GM18907 (cell line): ENCODE measurements around the gene GUCD1.
"Not testable (repeated sequence)": the region's sequence is repeated elsewhere in the genome, so short reads cannot be mapped to it uniquely, and the experiment has no call there.

Experiments
- ATAC-seq: cut with Tn5 transposase; IDR thresholded peaks from one replicate; pipeline ENCODE4 v1.9.1; 2021; ENCODE audit warnings: mild to moderate bottlenecking, moderate library complexity; ENCODE audit not compliant: unreplicated experiment

The GUCD1 gene

GRCh38 chr22:24566899-24567511 is 12.1 kb upstream of the GUCD1 start:
- no peak for ATAC-seq

DNA sequence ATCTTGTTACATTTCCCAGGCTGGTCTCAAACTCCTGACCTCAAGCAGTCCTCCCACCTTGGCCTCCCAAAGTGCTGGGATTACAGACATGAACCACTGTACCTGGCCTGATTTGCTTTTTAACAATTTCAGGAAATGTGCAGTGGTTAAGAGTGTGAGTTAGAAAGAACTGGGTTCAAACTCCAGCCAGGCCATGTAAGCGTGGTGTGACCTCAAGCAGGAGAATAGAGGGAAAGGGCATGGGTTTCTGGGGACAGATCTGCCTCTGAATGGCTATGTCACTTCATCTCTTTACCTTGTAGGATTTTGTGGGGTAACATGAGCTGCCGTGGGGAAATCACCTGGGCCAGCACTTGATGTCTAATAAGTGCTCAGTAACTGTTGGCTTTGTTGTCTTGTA is 10.1 kb upstream of the GUCD1 start:
- ATAC-seq, result no peak

DNA sequence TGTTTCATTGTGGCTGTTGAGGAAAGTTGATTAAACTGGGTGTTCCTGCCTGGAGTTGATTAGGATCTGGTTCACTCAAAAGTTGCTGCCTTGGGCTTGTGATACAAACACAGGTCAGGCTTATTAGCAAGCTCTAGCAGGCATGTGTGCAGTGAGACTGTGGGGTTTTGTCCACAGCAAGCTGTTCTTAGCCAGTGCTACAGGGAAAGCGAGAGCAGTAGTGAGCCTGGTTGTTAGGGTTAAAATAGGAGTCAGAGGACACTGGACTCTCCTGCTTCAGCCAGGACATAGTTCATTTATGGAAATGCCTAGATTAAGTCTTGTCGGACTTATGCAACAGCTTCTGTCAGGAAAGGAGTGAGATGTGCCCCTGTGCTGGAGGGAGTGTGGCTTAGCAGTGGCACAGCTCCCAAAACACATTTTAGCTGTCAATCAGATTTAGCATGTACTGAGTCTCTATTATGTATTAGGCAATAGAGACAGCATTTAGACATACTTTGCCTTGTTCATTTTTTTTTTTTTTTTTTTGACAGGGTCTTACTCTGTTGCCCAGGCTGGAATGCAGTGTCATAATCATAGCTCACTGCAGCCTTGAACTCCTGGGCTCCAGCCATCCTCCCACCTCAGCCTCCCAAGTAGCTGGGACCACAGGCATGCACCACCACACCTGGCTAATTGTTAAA is 9.6 kb upstream of the GUCD1 start:
- ATAC-seq, result no peak

- ATAC-seq, result no peak
These were observed 8.3 kb upstream of the GUCD1 start for GRCh38 chr22:24563246-24563645.

DNA sequence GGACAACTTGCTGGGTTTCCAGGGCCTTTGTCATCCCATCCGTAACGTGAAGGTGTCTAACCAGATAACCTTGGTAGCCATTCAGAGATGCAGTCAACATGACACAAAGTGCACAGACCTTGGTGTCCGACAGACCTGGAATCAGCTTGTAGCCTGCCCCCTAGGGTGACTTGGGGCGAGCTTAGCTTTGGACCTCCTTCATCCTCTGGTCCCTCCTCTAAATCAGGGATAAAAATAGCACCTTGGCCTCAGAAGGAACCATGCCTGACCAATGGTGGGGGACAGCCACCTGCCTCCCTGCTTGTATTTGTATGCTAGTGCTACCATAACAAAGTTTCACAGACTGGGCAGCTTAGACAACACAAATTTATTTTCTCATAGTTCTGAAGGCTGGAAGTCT is 4.5 kb upstream of the GUCD1 start:
- no peak for ATAC-seq

GRCh38 chr22:24555165-24556039 is 464 bp upstream of the GUCD1 start, which contains the start of gene SNRPD3:
Gene SNRPD3 (plus strand): TSS chr22:24555999. CDS start chr22:24557675, 1,676 bp downstream.
- ATAC-seq, result peak; percentile 71

- no peak for ATAC-seq
These were observed 1.2 kb downstream of the GUCD1 start for GRCh38 chr22:24553597-24554312.

GRCh38 chr22:24552503-24553286 is 2.2 kb downstream of the GUCD1 start:
- not testable (repeated sequence) for ATAC-seq

DNA sequence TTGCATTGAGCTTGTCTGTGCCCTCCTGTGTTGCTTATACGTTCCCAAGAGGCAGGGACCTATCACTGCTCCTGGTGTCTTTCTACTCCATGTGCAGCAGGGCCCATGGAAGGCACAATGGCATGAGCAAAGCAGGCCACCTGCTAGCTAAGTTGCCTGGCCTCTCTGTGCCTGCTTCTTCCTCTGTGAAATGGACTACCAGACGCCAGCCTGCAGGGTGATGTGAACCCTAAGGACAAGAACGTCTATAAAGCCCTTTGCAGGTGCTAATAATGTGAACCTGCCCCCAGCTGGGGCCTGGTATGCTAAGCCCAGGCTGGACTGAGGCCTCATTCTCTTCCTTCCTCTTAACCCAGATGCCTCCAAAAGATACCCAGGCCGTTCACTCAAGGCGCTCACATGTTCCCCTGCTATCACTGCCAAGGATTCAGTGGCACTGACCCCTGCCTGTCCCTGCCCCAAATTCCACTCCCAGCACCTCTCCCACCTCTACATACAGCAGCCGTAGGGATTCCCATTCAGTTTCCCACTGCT is 4.0 kb downstream of the GUCD1 start:
- no peak for ATAC-seq

DNA sequence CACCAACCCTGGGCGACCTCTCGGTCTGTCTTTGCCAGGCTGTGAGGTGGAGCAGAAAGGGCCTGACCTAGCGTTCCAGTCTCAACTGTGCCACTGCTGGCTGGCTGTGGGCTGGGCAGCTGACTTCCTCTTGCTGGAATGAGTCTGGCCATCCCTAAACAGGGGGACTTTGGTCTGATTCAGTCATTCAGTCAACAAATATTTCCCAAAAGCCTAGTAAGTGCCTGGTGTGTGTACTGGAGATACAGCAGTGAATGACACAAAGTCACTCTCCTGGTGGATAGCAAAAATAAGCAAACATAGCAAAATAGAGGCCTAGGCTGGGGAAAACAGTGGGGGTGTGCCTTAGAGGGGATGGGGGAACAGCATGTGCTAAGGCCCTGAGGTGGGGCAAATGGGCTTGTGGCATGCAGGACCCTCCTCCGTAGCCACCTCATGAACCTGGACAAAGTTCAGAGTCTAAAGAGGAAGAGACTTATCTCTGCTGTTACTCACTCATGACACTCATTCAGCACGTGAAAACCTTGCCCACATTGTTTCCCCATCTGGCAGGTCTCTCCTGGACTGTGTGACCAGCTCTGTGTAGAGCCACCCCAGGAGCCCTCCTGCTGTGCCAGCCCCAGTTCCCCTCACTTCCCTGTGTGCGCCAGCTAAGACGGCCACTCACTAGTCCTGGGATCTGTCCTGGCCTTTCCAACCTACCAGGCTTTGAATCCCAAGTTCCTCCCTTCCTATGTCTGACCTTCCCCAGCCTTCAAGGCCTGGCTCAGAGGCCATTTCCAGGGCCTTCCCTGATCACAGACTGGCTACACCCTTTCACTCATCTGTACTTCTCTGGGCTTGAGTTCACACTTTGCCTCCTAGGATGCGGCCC is 4.7 kb downstream of the GUCD1 start:
- ATAC-seq, result no peak

- ATAC-seq, result no peak
These were observed 6.1 kb downstream of the GUCD1 start for GRCh38 chr22:24548812-24549211.

DNA sequence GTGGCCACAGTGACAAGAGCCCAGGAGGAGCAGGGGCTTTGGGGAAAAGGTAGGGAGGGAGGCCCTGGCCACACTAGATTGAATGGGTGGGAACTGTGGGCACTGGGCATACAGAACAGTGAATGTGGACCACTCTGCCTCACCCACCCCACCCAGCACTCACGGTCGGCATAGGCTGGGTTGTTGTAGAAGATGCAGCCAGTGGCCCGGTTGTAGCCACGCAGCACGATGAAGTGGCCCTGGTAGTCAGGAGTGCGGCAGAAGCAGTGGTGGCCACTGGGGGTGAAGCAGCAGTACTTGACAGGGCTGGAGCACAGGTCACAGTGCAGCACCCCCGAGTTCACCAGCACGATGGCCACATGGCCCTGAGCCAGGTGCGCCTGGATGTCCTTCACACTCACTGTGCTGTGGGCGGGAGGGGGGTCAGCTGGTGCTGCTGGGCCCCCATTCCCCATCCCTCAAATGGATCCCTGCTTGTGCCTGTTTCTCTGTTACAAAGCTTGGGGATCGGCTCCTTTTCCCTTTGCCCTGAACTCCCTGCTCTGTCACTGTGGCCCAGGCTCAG is 11.2 kb downstream of the GUCD1 start:
- ATAC-seq, result no peak

GRCh38 chr22:24543185-24543601 is 11.7 kb downstream of the GUCD1 start:
- no peak for ATAC-seq

- no peak for ATAC-seq
These were observed 12.3 kb downstream of the GUCD1 start for GRCh38 chr22:24542641-24543040.

DNA sequence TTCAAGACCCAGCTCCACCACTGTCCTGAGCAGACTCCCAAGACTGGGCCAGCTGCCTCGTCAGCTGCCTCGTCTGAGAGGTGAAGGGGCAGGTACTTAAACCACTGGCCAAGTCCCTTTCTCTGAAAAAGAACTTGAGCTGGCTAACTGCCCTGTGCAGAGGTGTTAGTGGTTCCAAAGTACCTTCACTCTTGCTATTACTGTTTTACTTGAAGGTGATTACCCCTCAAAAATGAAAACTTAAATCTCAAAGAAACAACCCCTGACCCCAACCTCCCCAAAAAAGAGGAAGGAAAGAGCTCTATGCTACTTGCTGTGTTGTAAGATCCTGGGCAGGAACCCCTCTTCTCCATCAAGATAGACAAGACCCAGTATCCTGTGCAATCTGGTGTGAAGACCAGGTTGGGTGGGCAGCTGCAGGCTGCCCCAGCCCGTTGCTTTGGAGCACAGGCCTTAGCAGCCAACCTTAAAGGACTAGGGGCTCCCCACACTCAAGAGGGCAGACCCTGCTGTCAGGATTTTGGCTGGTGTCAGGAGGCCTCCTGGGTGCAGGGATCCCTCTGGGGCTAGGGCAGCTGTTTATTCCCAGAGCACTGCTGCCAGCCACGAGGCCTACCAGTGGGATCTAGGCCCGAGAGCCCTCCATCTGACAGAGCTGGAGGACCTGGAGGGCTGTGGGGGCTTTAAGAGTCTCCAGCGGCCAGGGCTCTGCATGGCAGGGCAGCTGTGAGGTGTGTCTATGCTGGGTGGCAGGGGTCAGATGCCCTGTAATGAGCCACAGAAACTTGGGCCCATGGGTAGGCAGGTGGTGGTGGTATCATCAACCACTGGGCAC is 13.0 kb downstream of the GUCD1 start:
- no peak for ATAC-seq

DNA sequence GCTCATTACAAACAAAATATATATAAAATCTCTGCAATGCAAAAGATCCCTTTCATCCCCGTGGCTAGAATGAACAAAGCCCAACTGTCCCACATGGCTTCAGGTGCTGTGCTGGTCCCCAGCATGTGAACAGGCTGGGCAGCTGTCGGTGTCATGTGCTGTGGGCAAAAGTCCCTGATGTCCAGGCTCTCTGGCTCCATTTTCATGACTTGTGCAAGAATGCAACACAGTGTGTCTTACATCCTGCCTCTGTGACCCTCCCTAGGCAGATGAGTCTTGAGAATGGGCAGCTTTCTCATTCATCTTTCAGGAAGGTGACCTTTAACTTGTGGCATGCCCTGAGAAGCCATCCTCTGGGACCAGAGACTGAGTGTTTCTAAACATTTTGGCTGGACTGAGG is 14.5 kb downstream of the GUCD1 start:
- ATAC-seq, result no peak

DNA sequence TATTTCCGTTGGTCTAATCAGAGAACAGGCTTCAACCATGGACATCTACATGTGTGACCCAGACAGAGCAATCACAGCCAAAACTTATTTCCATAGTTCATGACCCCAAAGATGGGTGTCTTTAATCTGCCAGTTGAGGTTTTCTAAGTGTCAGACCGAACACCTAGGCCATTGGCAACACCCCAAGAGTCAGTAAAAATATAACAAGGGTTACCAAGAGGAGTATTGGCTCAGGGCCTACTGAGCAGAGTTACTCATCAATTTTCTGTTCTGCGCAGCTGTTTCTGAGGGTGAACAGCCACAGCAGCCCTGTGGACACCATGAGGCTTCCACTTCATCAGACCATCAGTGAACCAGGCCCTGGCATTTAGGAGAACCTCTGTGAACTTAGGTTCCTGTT is 18.8 kb downstream of the GUCD1 start:
- ATAC-seq, result no peak

DNA sequence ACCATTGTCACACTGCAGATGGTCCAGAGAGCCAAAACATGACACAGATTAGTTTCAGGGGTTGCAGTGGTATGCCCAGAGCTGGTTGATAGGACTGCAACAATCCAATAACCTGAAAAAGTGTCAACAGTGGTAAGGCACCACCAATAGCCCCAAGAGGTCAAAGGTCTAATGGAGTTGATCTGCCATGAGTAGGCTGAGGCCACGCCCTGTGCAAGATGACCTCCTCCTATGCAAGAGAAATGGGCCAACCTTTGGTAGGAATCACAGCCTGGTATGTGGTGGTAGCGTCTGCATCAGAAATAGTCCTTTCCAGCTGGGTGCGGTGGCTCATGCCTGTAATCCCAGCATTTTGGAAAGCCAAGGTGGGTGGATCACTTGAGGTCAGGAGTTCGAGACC is 19.6 kb downstream of the GUCD1 start:
- ATAC-seq, result no peak
